Gastroesophageal sphincter (tissue), 3 donors: ENCODE data around the gene CEP170B.

Source experiments
- CTCF ChIP-seq, 4 experiments: fragments of 200-600 bp in 2 of 4; fragments of 450-650 bp in 2 of 4; sonication (generic) in 1 of 4; IDR thresholded peaks; one replicate each; pipeline ENCODE4 v1.5.1; 2017 to 2019; ENCODE audit warnings: antibody characterized with exemption in 4 of 4, mild to moderate bottlenecking in 2 of 4, moderate library complexity in 2 of 4
- EP300 ChIP-seq: sonication (generic); formaldehyde crosslinking; IDR thresholded peaks from one replicate; pipeline ENCODE4 v1.6.1; 2017; ENCODE audit warnings: antibody characterized with exemption, mild to moderate bottlenecking
- POLR2A ChIP-seq, 2 donors: fragments of 450-650 bp; IDR thresholded peaks; one replicate each; pipeline ENCODE4 v1.6.1; 2017; ENCODE audit warnings: antibody characterized with exemption in 2 of 2, mild to moderate bottlenecking in 2 of 2, moderate library complexity in 1 of 2
- POLR2AphosphoS5 ChIP-seq: sonication (generic); formaldehyde crosslinking; IDR thresholded peaks from one replicate; pipeline ENCODE4 v1.6.1; 2017; ENCODE audit warnings: antibody characterized with exemption

GRCh38 chr14:104871145-104871655 is 6.1 kb downstream of the CEP170B start:
- no peak for TF ChIP-seq POLR2A (IDR thresholded peaks at IDR 0.05)
- no peak for TF ChIP-seq CTCF (IDR thresholded peaks at IDR 0.05)
- no peak for TF ChIP-seq EP300
- no peak for TF ChIP-seq POLR2AphosphoS5
